Measurements from ENCODE around the gene IGF1. TPM values are rescaled to one million over a fixed set of nuclear protein-coding genes. Genes with fewer than 3 reads are reported as not detected.

The IGF1 gene
- total RNA-seq (1 to 10 TPM in 2 of 5 experiments, under 1 TPM in 2, not detected in 1; 0.30 to 1.5 (median 0.72) TPM), polyA plus RNA-seq (not detected), total RNA-seq (not detected)

DNA sequence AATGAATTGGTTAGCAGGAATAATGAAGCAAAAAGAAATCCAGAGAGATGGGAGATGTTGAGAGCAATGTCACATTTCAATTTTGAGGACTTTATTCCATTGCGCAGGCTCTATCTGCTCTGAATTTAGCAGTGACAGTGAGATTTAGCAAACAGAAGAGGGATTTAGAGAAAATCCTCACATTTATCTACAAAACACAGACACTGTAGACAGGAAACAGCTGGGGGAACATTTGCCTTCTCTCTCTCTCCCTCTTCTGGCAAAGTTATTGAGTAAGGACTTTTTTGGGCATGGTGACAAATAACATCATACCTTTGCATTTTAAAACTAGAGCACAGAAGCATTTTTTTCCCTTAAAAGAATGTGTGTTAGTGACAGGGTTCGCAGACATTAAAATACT, at the start of gene IGF1:
Gene IGF1, minus strand, starts transcription at position 158 of the 400 bp plus-strand sequence. CDS start 182 bp downstream, outside the sequence.
- Mint-ChIP-seq H3K9me3 (peaks cover 0 to 2% (median 0%) of the 10 kb centered on the region in 11 donors), H3K27ac (peak within 1 kb of the TSS in 1 of 9 donors; percentile 34), H3K36me3 (peaks cover 0 to 1% (median 0%) of the 10 kb centered on the region in 5 donors), H3K27me3 (peaks cover 0 to 25% (median 20%) of the 10 kb centered on the region in 5 donors), H3K4me1 (peaks cover 0 to 47% (median 7%) of the 10 kb centered on the region in 7 donors), H3K4me3 (no peak within 1 kb of the TSS)
- no peak within 1 kb of the TSS for H3K4me3 ChIP-seq (ENCODE audit: low read length)
- H3K9me3 ChIP-seq (ENCODE audit: control insufficient read depth in 2 of 3, low read length in 3 of 3), result no peaks in the 10 kb centered on the region
- POLR2A ChIA-PET, result no interaction called here
- H3K27me3 ChIP-seq (ENCODE audit: control insufficient read depth in 2 of 2, insufficient read depth in 2 of 2, low read length in 2 of 2), result no peaks in the 10 kb centered on the region
- CTCF ChIA-PET, result no interaction called here
- no peaks in the 10 kb centered on the region for H3K36me3 ChIP-seq (ENCODE audit: control insufficient read depth in 2 of 3, insufficient read depth in 3 of 3, low read length in 3 of 3)
- H3K4me1 ChIP-seq (ENCODE audit: control insufficient read depth in 2 of 2, insufficient read depth in 2 of 2, low read length in 2 of 2), result peaks cover 6 to 9% of the 10 kb centered on the region in 2 donors
- no peak for ATAC-seq
- no peak for DNase-seq
- no peak within 1 kb of the TSS for H3K27ac ChIP-seq (ENCODE audit: low read depth, low read length)
- intact Hi-C loops (cut with micrococcal nuclease), result loop anchor here (5.0 to 10.0 kb wide), 2 partner anchors 308 to 416 kb away; partner anchors contain the start of gene WASHC3 (in 1 of the 2)

DNA sequence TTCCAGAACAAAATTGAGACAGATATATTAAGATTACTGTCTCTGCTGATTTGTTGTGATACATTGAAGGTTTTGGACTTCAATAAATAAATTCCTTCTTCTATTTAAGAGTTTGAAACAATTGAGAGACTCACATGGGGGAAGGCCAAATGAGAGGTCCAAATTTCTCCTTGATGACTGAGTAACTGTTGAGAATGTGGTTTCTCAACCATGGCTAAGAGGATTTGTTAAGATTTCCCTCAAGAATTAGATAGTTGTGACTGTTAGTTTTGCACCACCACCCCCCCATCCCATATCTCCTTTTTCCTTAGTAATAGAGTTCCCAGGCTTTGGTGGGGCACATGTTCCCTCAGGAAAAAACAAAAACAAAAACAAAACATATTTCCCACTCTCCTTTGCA, 47.7 kb upstream of the IGF1 start:
- H3K27ac Mint-ChIP-seq, result no peak overlapping the region
- Histone ChIP-seq H3K27ac (ENCODE audit: low read depth, low read length) (no peak overlapping the region), H3K27me3 (ENCODE audit: control insufficient read depth in 2 of 2, insufficient read depth in 2 of 2, low read length in 2 of 2) (no peaks in the 10 kb centered on the region), H3K36me3 (ENCODE audit: control insufficient read depth in 2 of 3, insufficient read depth in 3 of 3, low read length in 3 of 3) (no peaks in the 10 kb centered on the region), H3K4me3 (ENCODE audit: low read length) (no peak overlapping the region), H3K9me3 (ENCODE audit: control insufficient read depth in 2 of 3, low read length in 3 of 3) (no peaks in the 10 kb centered on the region), H3K4me1 (ENCODE audit: control insufficient read depth in 2 of 2, insufficient read depth in 2 of 2, low read length in 2 of 2) (no peaks in the 10 kb centered on the region)
- ATAC-seq (no peak), DNase-seq (no peak)
- POLR2A ChIA-PET, result no interaction called here
- peaks cover 0 to 3% (median 0%) of the 10 kb centered on the region in 7 donors for H3K4me1 Mint-ChIP-seq
- no peak overlapping the region for H3K4me3 Mint-ChIP-seq
- peaks cover 0 to 16% (median 6%) of the 10 kb centered on the region in 5 donors for H3K27me3 Mint-ChIP-seq
- H3K36me3 Mint-ChIP-seq, result no peaks in the 10 kb centered on the region
- intact Hi-C loops (cut with micrococcal nuclease), result no loop called here
- H3K9me3 Mint-ChIP-seq, result peaks cover 0 to 7% (median 0%) of the 10 kb centered on the region in 11 donors
- CTCF ChIA-PET, result no interaction called here

DNA sequence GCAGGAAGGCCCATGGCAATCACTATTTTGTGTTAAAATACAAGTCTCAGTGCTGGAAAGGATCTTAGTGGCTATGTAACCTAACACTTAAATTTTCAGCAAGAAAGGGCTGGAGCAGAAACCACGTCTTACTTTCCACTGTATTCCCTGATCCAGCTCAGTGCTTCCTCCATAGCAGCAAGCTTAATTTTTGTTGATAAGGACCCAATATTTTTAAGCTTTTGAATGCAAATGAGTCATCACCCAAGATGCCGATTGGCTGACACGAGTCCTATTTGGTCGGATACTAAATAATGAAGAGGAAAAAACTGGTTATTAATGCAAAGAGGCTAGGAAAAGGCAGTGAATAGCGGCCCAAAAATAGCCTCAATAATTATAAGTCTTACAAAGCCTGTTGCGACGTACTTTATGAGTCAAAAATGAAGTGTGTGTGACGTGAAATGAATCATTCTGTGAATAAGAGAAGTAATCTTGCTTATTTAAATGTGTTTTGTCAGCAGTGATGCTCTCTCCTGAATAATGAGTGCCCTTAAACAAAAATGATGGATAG, 46.9 kb upstream of the IGF1 start:
- Histone ChIP-seq H3K4me1 (ENCODE audit: control insufficient read depth in 2 of 2, insufficient read depth in 2 of 2, low read length in 2 of 2) (no peaks in the 10 kb centered on the region), H3K4me3 (ENCODE audit: low read length) (no peak overlapping the region), H3K9me3 (ENCODE audit: control insufficient read depth in 2 of 3, low read length in 3 of 3) (no peaks in the 10 kb centered on the region), H3K27me3 (ENCODE audit: control insufficient read depth in 2 of 2, insufficient read depth in 2 of 2, low read length in 2 of 2) (no peaks in the 10 kb centered on the region), H3K36me3 (ENCODE audit: control insufficient read depth in 2 of 3, insufficient read depth in 3 of 3, low read length in 3 of 3) (no peaks in the 10 kb centered on the region), H3K27ac (ENCODE audit: low read depth, low read length) (no peak overlapping the region)
- Mint-ChIP-seq H3K36me3 (no peaks in the 10 kb centered on the region), H3K27me3 (peaks cover 0 to 17% (median 7%) of the 10 kb centered on the region in 5 donors), H3K9me3 (peaks cover 0 to 4% (median 0%) of the 10 kb centered on the region in 11 donors), H3K4me1 (no peaks in the 10 kb centered on the region), H3K27ac (no peak overlapping the region), H3K4me3 (no peak overlapping the region)
- ChIA-PET POLR2A (no interaction called here), CTCF (no interaction called here)
- DNase-seq (no peak), ATAC-seq (no peak)
- intact Hi-C loops (cut with micrococcal nuclease), result no loop called here

DNA sequence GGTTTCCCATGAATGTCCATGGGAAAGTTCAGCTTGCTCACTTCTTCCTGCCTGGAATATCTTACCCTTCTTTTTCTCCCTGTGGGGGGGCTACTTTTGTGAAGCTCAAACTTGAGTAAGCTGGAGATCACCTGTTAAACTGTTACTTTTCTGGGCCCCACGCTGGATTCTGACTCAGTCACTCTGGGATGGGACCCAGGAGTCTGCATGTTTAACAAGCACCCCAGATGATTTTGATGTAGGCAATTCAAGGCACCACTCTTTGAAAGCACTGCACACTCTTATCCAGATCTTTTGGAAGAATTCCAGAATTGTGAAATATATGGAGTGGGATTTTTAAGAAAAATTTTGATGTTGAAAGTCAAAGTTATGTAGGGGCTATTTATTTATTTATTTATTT, 46.3 kb upstream of the IGF1 start:
- POLR2A ChIA-PET, result no interaction called here
- H3K36me3 Mint-ChIP-seq, result no peaks in the 10 kb centered on the region
- no peaks in the 10 kb centered on the region for H3K36me3 ChIP-seq (ENCODE audit: control insufficient read depth in 2 of 3, insufficient read depth in 3 of 3, low read length in 3 of 3)
- DNase-seq (no peak), ATAC-seq (no peak)
- CTCF ChIA-PET, result no interaction called here
- no peaks in the 10 kb centered on the region for H3K4me1 Mint-ChIP-seq
- no peaks in the 10 kb centered on the region for H3K9me3 ChIP-seq (ENCODE audit: control insufficient read depth in 2 of 3, low read length in 3 of 3)
- H3K27ac ChIP-seq (ENCODE audit: low read depth, low read length), result no peak overlapping the region
- intact Hi-C loops (cut with micrococcal nuclease), result no loop called here
- H3K27ac Mint-ChIP-seq, result no peak overlapping the region
- peaks cover 0 to 4% (median 0%) of the 10 kb centered on the region in 11 donors for H3K9me3 Mint-ChIP-seq
- no peaks in the 10 kb centered on the region for H3K27me3 ChIP-seq (ENCODE audit: control insufficient read depth in 2 of 2, insufficient read depth in 2 of 2, low read length in 2 of 2)
- no peak overlapping the region for H3K4me3 Mint-ChIP-seq
- H3K27me3 Mint-ChIP-seq, result peaks cover under 1 to 20% (median 7%) of the 10 kb centered on the region in 5 donors
- H3K4me3 ChIP-seq (ENCODE audit: low read length), result no peak overlapping the region
- no peaks in the 10 kb centered on the region for H3K4me1 ChIP-seq (ENCODE audit: control insufficient read depth in 2 of 2, insufficient read depth in 2 of 2, low read length in 2 of 2)

DNA sequence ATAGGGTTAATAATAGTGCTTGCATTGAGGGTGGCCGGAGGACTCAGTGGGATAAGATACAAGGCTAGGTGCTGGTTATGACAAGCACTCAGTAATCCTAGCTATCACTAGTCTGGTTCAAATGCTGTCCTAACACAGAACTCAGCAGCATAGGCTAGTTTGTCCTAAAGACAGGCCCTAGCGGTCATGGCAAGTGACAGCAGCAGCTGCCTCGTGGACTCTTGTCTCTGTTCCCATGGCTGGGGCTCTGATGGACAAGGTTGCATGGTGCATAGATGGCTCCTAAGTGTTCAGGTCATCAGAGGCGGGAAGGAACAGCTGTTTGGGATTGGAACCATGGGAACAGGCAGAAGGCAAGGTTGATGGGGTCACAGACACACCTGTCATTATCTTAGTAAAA, 42.4 kb upstream of the IGF1 start:
- ChIA-PET CTCF (interaction anchor here (0.6 kb wide), 1 partner anchor 1783 kb away, joined by 4 read pairs; no protein-coding TSS in a partner anchor), POLR2A (no interaction called here)
- Histone ChIP-seq H3K4me3 (ENCODE audit: low read length) (no peak overlapping the region), H3K9me3 (ENCODE audit: control insufficient read depth in 2 of 3, low read length in 3 of 3) (no peaks in the 10 kb centered on the region), H3K27me3 (ENCODE audit: control insufficient read depth in 2 of 2, insufficient read depth in 2 of 2, low read length in 2 of 2) (no peaks in the 10 kb centered on the region), H3K4me1 (ENCODE audit: control insufficient read depth in 2 of 2, insufficient read depth in 2 of 2, low read length in 2 of 2) (no peaks in the 10 kb centered on the region), H3K36me3 (ENCODE audit: control insufficient read depth in 2 of 3, insufficient read depth in 3 of 3, low read length in 3 of 3) (no peaks in the 10 kb centered on the region), H3K27ac (ENCODE audit: low read depth, low read length) (no peak overlapping the region)
- no peaks in the 10 kb centered on the region for H3K4me1 Mint-ChIP-seq
- no peaks in the 10 kb centered on the region for H3K36me3 Mint-ChIP-seq
- H3K9me3 Mint-ChIP-seq, result peaks cover 0 to 4% (median 2%) of the 10 kb centered on the region in 11 donors
- DNase-seq (no peak), ATAC-seq (no peak)
- H3K27me3 Mint-ChIP-seq, result peaks cover 0 to 24% (median 5%) of the 10 kb centered on the region in 5 donors
- no peak overlapping the region for H3K27ac Mint-ChIP-seq
- no peak overlapping the region for H3K4me3 Mint-ChIP-seq
- intact Hi-C loops (cut with micrococcal nuclease), result no loop called here

DNA sequence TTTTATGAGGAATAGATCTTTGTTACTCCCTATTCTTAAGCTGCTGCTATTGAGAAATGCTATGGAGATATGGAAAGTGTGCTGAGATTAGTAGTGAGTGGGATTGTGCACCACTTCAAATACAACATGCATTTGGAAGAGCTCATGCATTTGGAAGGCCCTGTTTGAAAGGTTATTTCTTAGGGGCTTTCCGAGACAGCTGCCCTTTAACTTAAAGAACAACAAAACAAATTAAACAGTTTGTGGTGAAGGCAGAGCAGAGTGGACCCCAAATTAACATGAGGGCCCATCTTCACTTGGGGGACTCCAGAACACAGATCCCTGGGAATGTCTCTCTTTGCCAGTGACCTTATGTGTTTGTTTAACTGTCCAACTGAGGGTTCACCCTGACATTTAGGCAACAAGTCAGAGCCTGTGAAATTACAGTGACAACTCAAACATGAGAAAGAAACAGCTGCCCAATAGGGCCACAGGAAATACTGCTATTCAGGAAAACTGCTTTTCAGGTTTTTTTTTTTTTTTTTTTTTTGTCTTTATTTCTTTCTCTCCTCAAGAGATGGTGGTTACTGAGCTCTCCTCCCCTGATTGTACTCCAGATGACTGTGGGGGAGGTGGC, 41.4 kb upstream of the IGF1 start:
- H3K9me3 Mint-ChIP-seq, result peaks cover 0 to 4% (median 2%) of the 10 kb centered on the region in 11 donors
- Histone ChIP-seq H3K27ac (ENCODE audit: low read depth, low read length) (no peak overlapping the region), H3K9me3 (ENCODE audit: control insufficient read depth in 2 of 3, low read length in 3 of 3) (no peaks in the 10 kb centered on the region), H3K27me3 (ENCODE audit: control insufficient read depth in 2 of 2, insufficient read depth in 2 of 2, low read length in 2 of 2) (no peaks in the 10 kb centered on the region), H3K4me3 (ENCODE audit: low read length) (no peak overlapping the region), H3K36me3 (ENCODE audit: control insufficient read depth in 2 of 3, insufficient read depth in 3 of 3, low read length in 3 of 3) (no peaks in the 10 kb centered on the region), H3K4me1 (ENCODE audit: control insufficient read depth in 2 of 2, insufficient read depth in 2 of 2, low read length in 2 of 2) (no peaks in the 10 kb centered on the region)
- ATAC-seq, result no peak
- H3K27me3 Mint-ChIP-seq, result peaks cover 0 to 24% (median 5%) of the 10 kb centered on the region in 5 donors
- DNase-seq, result no peak
- ChIA-PET POLR2A (no interaction called here), CTCF (no interaction called here)
- H3K27ac Mint-ChIP-seq, result no peak overlapping the region
- H3K36me3 Mint-ChIP-seq, result no peaks in the 10 kb centered on the region
- no peaks in the 10 kb centered on the region for H3K4me1 Mint-ChIP-seq
- intact Hi-C loops (cut with micrococcal nuclease), result no loop called here
- H3K4me3 Mint-ChIP-seq, result no peak overlapping the region

DNA sequence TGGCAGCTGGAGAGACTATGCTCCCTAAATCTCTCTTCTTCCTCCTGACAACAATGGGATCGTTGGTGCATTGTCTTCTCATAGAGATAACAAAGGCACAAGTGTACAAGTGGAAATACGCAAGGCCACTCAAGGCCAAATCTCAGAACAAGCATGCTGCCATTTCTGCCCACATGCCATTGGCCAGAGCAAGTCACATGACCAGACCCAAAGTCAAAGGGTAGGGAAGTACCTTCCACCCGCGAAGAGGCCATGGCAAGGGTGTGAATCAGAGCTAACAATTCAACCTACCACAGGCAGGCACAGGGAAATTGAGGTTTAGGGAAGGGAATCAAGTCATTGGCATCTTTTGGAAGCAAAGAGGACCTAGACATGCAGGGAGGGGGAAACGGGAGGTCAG, 38.5 kb upstream of the IGF1 start:
- H3K4me1 Mint-ChIP-seq, result no peaks in the 10 kb centered on the region
- DNase-seq, result no peak
- H3K4me3 ChIP-seq (ENCODE audit: low read length), result no peak overlapping the region
- no peak overlapping the region for H3K4me3 Mint-ChIP-seq
- no peak for ATAC-seq
- intact Hi-C loops (cut with micrococcal nuclease), result no loop called here
- no peaks in the 10 kb centered on the region for H3K36me3 ChIP-seq (ENCODE audit: control insufficient read depth in 2 of 3, insufficient read depth in 3 of 3, low read length in 3 of 3)
- peaks cover 0 to 4% (median 0%) of the 10 kb centered on the region in 11 donors for H3K9me3 Mint-ChIP-seq
- no peaks in the 10 kb centered on the region for H3K36me3 Mint-ChIP-seq
- no peaks in the 10 kb centered on the region for H3K4me1 ChIP-seq (ENCODE audit: control insufficient read depth in 2 of 2, insufficient read depth in 2 of 2, low read length in 2 of 2)
- CTCF ChIA-PET, result no interaction called here
- no peaks in the 10 kb centered on the region for H3K27me3 ChIP-seq (ENCODE audit: control insufficient read depth in 2 of 2, insufficient read depth in 2 of 2, low read length in 2 of 2)
- H3K27ac Mint-ChIP-seq, result no peak overlapping the region
- peaks cover 2 to 38% (median 12%) of the 10 kb centered on the region in 5 donors for H3K27me3 Mint-ChIP-seq
- POLR2A ChIA-PET, result no interaction called here
- H3K9me3 ChIP-seq (ENCODE audit: control insufficient read depth in 2 of 3, low read length in 3 of 3), result no peaks in the 10 kb centered on the region
- no peak overlapping the region for H3K27ac ChIP-seq (ENCODE audit: low read depth, low read length)
